GM12801 (cell line): ENCODE measurements around the gene EXO1.

Experiments
- CTCF ChIP-seq: IDR thresholded peaks from one replicate; pipeline ENCODE4 v1.5.1; 2011; ENCODE audit warnings: control low read depth; ENCODE audit not compliant: insufficient read length; ENCODE audit errors: extremely low read depth

EXO1 gene

GRCh38 chr1:241924080-241924808 lies 76.2 kb downstream of the EXO1 start:
- no peak for TF ChIP-seq CTCF

GRCh38 chr1:241926141-241926540 lies 78.1 kb downstream of the EXO1 start:
- no peak for TF ChIP-seq CTCF

GRCh38 chr1:241927321-241927720 lies 79.3 kb downstream of the EXO1 start:
- no peak for TF ChIP-seq CTCF

GRCh38 chr1:241932845-241933244 lies 84.8 kb downstream of the EXO1 start:
- TF ChIP-seq CTCF: no peak

GRCh38 chr1:241934201-241934848 lies 86.3 kb downstream of the EXO1 start:
- TF ChIP-seq CTCF: no peak

GRCh38 chr1:241934866-241935265 lies 86.9 kb downstream of the EXO1 start:
- TF ChIP-seq CTCF: no peak
